AG08396 (cell line): Measurements from ENCODE around the gene ISYNA1.

Experiments used
- DNase-seq: peaks from one replicate; pipeline ENCODE4 v3.0.0; 2012; ENCODE audit warnings: low spot score, mixed read lengths

The ISYNA1 gene

DNA sequence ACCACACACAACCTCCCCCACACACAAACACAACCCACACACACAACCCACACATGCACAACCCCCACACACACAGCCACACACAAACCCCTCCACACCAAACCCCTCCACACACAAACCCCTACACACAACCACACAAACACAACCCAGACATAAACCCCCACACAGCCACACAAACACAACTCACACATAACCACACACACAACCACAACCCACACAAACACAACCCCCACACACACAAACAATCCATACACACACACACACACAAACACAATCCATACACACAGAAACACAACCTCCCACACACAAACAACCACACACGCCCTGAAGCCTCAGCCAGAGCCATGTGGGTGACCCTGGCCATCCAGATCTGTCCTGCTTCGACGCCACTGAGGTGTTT lies 30.0 kb upstream of the ISYNA1 start:
- no peak for DNase-seq

DNA sequence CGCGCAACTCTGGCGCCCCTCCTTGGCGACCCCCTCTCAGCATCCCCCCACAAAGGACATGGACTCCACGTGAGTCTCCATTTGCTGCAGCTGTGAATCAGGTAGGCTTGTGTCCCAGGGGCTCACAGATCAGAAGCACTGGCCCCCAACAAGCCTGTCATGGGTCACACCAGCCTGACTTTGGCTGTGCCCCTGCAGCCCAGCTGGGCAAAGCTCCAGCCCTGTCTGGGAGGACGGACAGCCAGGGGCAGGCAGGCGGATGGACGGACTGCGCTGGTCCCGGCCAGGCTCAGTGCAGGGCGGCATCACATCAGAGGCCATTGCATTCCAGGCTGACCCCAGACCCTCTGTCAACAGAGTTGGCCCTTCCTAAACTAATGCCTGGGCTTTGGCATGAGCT lies 28.4 kb upstream of the ISYNA1 start:
- no peak for DNase-seq

DNA sequence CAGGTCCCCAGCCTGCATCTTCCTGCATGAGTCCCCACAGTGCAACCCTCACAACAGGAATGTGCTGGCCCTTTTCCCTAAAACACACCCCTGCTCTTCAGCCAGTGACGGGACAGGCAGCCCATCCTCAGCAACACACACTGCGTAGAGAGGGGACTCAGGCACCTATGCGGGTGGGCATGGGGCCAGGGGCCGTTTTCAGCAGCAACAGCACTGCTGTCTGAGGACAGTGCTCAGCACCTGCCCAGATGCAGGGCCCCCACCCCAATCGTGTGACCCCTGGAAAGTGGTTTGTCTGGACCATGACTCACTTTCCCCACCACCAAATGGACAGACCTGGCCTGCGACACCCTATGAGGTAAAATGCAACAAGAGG lies 28.0 kb upstream of the ISYNA1 start:
- DNase-seq = no peak

DNA sequence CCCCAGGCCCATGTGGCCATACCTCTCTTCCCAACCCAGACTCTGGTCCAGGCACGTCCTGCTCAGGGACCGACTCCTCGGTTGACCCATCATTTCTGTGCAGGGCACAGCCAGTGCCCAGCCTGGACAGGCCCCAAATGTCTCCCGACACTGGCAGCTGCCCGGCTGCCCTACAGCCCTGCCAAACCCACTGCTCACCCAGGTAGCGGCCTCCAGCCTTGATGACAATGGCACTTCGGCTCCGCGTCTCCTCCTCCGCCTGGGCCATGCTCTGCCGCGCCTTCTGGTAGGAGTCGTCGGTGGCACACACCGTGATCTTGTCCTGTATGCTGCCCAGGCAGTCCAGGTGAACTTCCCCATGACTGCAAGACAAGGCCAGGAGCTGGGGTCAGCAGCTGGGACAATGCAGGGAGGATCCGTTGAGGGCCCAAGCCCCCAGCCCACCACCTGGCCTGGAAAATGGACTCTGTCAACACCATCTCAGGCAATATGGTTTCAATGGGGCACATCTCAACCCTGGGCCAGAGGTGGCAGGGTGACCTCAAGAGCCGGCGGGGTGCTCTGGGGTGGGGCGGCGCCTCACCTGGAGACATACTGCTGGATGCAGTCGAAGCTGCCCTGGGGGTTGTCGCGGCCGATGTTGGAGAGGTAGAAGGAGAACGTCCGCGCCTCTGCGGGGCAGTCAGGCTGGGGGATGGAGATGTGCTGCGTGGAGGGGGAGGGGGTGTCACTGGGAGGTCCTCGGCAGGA lies 27.5 kb upstream of the ISYNA1 start:
- no peak for DNase-seq

DNA sequence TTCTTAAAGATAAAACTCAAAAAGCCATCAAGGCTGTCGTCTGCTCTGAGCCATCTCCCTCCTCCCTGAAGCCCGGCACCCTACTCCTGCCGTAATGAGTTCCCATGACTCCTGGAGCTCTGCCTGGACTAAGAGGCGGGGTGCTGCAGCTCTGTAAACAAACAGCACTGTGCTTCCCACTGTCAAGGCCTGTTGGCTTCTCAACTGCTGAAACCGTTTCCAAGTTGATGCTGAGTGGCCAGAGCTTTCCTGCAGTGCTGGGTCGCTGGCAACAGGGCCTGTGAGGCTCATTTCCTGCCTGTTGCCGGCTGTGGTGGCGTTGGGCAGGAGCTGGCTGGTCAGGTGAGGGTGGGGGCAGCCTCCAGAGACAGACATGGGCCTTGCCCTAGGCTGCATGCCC lies 26.7 kb upstream of the ISYNA1 start:
- DNase-seq = peak; percentile 86

DNA sequence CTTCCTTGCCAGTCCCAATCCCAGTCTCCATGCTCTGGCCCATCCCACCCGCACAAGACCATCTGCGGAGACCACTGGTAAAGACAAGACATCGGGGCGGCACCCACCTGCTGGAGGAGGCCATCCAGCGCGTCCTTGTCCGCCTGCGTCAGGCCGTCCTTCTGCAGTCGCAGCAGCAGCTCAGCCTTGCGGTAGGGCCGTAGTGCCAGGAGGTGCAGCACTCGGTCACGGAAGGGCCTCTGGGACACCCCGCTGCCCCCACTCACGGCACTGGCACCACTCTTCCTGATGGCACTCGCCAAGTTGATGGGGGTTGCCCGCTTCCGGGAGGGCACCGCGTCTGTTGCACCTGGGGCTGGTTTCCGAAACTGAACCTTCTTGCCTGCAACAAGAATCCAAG lies 23.5 kb upstream of the ISYNA1 start:
- no peak for DNase-seq

DNA sequence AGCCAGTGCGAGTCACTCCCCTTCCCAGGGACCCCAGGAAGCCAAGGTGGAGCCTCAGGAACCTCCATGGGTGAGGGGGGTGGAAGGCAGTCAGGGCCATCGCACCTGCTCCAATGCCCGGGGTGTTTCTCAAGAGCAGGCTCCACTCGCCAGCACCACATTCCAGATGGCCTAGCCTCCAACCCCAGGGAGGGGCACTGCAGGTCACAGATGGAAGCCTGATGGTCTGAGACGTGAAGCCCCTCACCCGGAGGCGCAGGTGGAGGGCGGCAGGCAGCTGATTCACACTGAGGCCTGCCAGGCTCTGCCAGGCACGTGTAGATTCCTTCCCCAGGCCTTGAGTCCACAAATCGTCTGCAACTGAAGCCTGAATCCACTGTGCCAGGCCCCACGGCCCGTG lies 23.0 kb upstream of the ISYNA1 start:
- DNase-seq = no peak

DNA sequence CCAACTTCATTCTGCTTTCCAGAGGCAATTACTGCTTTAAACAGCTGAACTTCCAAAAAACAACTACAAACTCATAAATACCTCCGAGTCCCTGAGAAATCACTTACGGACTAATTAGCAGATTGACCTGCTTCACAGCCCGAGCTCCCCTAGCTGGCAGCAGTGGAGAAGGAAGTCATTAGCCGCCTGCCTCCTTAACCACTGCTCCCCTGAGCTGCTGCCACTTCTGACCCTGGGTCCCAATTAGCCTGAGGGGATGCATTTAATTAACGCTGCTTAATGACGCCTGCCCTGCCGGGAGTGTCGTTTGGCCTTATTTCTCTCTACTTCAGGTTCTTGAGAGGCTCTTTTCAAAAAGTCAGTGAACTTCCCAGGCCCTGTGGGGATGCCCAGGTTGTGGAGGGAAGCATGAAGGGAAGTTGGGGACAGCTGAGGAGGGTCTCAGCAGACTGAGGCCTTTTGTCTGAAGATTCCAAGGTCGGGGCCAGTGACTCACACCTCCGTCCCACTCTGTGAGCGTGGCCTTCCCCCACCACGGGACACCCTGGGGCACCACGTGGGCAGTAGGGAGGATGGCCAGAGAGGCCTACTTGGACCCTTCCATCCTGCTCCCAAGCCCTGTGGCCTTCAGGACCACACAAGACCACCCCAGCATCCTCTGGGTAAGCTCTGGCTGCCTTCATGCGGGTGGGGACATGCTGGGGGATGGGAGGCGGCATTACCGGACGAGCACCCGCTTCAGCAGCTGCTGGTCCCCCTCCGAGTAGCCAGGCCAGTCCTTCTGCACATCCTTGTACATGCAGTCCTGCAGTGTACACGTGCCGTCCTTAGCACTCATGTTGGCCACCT lies 19.8 kb upstream of the ISYNA1 start:
- no peak for DNase-seq

DNA sequence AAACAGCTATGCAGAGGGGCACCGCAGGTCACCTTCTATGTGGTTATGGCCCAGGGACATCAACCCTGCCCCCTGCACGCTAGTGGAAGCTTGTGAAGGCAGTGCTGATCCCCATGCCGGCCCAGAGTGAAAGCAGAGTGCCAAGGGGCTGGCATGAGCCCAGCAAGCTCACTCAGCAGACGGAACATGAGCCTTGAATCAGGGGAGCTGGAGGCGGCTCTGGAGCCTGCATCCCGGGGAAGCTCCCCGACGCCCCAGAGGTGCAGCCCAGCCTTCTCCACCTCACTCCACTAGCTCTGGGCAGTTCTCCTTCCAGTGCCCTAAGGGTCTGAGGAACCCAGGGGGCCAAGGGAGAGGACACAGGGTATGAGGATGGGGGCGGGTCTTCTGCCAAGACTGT lies 19.0 kb upstream of the ISYNA1 start:
- DNase-seq = peak; percentile 28

DNA sequence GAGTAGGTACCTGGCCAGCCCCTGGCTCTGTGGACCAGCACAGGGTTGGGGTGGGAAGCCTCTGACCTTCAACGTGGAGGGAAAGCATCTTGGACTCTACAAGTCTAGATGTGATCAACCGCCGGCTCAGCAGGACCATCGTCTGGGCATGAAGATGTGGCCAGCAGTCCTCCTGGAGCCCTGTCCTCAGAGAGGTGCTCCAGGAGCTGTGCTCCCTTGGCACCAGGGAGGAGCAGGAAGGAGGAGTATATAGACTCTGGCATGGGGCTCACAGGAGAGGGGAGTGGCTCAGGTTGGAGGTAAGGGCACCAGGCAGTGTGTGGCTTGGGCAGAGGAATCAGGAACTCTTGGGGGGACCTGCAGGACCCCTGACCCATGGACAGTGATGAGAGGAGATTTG lies 18.3 kb upstream of the ISYNA1 start:
- no peak for DNase-seq

DNA sequence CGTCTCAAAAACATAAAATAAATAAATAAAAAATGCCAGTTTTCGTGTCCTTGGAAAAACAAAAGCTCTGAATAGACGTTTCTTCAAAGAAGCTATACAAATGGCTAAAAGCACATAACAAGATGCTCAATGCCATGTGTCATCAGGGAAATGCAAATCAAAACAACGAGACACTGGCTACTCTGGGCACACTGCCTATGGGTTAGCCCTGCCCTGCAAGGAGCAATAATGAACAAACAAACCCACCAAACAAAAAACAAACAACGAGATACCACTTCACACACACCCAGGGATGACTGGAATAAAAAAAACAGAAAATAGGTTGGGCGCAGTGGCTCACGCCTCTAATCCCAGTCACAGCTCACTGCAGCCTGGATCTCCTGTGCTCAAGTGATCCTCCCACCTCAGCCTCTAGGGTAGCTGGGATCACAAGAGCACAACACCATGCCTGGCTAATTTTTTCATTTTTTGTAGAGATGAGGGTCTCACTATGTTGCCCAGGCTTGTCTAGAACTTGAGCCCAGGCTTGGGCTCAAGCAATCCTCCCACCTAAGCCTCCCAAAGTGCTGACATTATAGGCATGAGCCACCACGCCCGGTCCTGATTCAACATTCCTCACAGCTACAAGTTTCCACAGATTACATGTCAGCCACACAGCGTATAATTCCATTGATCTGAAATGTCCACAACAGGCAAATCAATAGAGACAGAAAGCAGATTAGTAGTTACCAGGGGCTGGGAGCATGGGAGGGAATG lies 15.5 kb upstream of the ISYNA1 start:
- no peak for DNase-seq

DNA sequence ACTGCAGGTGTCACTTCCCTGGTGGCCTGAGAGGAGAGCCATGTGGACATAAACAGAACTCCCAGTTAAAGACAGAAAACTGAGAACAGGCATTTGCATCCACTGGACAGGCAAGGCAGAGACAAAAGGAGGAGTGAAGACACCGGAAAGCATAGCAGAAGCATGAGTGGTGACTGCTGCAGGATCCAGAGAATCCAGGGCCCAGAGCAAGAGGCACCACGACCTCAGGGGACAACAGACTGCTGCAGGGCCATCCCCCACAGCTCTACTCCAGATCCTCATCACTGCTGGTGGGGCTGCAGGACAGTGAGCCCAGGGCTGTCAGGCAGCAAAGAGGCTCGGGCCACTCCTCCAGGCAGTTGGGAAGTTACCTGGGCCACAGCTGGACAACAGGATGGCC lies 14.5 kb upstream of the ISYNA1 start:
- no peak for DNase-seq

DNA sequence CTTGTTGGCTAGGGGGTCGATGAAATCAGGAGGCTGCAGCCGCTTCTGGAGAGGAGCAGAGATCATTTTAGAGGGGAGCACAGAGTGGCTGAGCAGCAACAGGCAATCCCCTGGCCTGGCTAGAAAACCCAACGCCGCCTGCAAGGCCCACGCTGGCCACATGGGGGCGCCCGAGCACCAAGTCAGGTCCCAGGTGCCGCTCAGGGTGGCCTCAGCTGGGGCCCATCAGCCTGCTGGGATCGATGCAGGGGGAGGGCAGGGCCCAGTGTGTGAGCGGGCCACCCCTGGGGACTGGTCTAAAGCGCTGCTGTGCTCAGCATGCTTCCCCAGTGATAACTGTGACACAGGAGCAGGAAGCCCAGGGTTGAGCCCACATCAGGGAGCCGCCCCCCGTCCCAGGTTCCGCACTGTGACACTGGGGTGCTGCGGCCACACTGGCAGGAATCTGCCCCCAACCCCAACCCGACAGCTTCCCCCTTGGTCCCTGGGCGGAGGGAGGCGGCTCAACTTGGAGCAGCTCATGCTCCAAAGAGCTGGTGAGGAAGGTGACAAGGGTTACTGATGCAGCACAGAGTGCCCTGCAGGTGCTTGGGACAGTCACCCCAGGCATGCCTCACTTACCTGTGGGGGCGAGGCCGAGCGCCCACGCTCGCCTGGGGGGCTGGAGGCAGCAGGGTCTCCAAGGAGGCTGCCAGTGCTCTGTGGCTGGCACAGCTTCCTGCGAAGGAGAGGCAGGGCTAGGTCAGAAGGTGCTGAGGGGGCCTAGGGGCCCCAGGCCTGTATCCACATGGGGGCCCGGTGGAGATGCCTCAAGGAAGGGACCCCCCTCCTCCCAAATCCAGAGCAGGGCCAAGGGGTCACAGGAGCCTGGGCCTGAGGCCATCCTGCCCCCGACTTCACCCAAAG lies 13.3 kb upstream of the ISYNA1 start:
- DNase-seq = peak; percentile 88

DNA sequence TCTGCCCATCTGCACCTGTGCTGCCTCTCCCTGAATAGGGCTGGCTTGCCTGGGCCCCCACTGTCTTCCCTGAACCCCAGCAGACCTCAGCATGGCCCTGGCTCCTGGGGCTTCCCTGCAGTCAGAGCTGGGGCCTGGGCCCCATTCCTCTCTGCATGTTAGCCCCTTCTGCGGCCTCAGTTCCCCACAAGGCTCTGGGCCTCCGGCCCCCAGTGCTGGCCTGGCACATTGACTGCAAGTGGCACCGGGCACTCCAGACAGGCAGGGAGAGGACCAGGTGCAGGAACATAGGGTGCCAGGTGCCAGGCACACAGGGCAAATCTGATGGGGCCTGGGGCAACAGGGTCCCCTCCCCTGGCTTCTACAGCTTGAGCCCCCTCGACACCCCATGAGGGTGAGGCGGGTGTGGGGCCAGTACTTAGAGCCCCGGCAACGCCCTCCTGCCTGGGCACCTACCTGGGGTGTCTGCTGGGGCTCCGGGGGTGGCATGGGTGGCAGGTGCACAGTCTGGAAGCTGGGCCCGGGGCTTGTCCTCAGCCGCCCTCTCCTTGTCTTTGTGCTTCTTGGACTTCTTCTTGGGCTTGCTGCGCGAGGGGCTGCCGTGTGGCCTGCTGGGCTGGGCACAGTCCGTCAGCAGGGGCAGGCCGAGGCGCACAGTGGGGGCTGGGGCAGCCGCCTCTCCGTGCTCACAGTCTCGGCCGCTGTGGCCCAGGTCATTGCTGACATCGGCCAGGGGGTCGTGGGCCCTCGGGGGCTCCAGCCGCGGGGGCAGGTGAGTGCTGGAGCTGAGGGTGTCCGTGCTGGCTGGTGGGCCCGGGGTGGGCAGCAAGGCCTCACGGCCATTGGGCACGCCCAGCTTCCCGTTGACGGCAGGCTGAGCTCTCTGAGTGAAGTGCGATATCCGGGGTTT lies 12.3 kb upstream of the ISYNA1 start:
- no peak for DNase-seq

DNA sequence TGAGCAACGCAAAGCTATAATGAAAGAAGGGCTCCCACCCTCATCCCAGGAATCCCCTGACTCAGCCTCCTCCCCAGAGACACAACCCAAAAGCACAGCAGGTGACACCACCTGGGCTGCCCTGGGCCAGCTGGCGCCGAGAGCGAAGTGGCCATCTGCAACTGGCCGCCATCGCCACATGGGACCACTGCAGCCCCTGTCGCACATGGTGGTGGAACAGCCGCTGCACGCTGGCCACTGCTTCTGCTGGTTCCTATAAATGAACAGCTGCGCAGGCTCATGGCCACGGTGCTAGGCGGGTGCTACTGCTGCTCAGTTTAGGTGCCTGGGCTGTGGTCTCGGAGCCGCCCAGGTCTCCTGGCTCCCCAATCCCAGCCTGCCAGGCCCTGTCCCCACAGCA lies 11.6 kb upstream of the ISYNA1 start:
- no peak for DNase-seq

DNA sequence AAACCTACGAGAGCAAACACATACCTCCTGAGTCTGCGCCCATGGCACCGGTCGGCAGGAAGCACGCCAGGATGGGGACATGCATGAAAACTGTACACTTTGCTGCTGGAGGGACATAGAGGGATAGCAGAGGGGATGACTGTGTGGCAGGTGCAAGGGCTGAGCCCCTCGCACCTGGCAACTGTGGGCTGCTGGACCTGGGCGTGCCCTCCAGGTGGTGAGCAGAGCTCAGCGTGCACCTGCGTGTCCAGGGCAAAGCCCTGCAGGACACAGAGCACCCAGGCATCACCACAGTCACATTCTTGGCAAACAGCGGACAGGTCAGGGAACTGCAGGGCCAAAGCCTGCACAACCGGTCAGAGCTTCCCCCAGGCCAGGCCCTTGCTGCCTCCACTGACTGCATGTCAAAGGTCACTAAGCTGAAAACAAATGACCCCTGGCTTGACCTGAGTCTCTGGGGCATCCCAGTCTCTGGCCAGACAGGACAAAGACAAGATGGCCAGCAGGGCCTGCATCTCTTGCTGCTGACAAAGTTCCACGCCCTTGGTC lies 9.0 kb upstream of the ISYNA1 start:
- DNase-seq = no peak

DNA sequence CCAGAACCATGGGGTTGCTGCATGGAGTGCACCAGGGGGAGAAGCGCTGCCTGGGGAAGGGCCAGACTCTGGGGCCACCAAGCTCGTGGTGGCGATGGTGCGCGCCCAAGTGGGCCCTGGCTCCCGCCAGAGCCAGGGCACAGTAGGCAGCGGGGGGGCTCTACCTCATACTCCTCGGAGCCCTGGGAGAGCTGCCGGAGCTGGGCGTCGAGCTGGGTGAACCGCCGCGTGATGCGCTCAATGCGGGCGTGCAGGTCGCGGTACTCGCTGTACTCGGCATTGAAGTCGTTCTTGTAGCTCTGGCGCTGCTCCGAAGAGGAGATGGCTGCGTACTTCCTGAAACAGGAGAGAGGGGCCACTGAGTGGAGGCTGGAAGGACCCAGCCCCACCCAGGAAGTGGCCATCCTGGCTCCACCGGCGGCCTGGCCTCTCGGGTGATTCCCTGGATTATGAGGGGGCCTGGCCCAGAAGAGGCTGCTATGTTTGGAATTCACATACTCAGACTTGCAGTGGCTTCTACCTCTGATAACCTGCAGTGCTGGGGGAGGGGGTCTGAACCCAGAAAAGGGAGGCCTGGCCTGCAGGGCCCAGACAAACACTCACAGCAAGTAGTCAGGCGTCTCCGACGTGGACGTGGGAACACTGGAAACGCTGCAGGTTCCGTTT lies 8.3 kb upstream of the ISYNA1 start:
- no peak for DNase-seq

DNA sequence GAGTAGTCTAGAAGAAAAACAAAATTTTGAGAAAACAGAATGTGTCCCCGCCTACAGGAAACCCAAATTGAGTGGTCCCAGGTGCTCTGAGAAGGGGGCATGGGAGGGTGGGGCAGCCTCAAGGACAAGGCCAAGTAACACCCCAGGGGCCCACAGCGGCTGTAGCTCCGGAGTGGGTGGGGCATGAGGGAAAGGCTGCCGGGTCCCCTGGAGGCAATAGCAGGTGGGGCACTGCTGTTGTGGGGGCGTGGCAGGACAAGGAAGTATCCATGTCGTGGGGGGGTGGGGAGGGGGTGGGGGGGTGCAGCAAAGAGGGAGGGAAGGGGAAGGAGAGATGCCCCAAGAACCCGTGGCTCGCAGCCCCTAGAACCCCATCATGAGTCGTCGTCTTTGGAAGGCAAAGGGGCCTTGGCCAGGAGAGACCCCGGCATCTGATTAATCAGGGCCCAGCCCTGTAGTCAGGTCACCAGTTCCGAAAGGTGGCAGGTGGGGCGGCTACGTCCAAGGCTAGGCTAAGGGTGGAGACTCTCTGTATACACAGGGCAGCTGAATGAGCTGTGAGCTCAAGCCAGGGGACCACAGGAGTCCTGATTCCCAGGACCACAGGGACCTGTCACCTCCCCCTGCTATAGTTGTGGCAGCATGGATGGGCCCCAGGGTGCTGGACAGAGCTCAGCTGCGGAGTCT lies 7.5 kb upstream of the ISYNA1 start:
- DNase-seq = no peak

DNA sequence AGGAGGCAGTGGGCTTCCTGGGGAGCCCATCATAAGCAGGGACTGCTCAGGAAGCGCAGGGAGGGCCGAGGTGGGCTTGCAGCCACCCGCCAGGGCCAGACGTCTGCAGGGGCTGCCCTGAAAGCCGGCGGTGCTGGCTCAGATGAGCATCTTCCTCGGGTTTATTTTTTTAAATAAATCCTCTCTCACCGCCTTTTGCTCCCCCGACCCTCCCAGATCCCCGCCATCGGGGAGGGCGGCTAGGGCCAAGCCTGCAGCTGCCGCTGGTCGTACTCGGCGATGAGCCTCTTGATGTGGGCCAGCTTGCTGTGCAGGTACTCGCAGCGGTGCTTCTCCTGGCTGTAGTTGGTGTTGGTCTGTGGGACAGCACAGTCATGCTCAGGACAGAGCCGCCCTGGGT lies 6.6 kb upstream of the ISYNA1 start:
- DNase-seq = no peak
